K562 (cell line): Measurements from ENCODE around the gene HEMGN. TPM values are rescaled to one million over a fixed set of nuclear protein-coding genes. Genes with fewer than 3 reads are reported as not detected.

ENCODE experiments used
- E2F3 ChIP-seq: fragments of 250-450 bp; sonication (Bioruptor Pico); IDR thresholded peaks from 2 replicates; pipeline ENCODE4 v1.4.0; 2020; ENCODE audit warnings: mild to moderate bottlenecking
- YBX1 ChIP-seq: fragments of 450-650 bp; IDR thresholded peaks from 2 replicates; pipeline ENCODE4 v1.7.1; 2016; ENCODE audit warnings: mild to moderate bottlenecking
- ZNF699 ChIP-seq: fragments of 250-450 bp; sonication (Bioruptor Pico); IDR thresholded peaks from 2 replicates; pipeline ENCODE4 v1.8.0; 2021; ENCODE audit warnings: mild to moderate bottlenecking, moderate library complexity; ENCODE audit not compliant: insufficient replicate concordance
- polyA plus RNA-seq, 8 experiments: library from polyadenylated mRNA; depleted of rRNA in 4 of 8; stranded (reverse) in 5 of 8; unstranded in 3 of 8; fragments of >200 nt; fragmentation: Nextera tagmentation in 2 of 8; fragmentation: Illumina TruSeq in 1 of 8; extraction: Ambion mirVana in 2 of 8; extraction: Trizol in 1 of 8; gene quantifications; 2 replicates each; pipeline versions ENCODE4 v1.2.1 to v1.2.3, GENCODE V29; 2011 to 2014; ENCODE audit warnings: inconsistent platforms in 1 of 8, missing spikeins in 1 of 8
- total RNA-seq, 7 experiments: library from RNA; depleted of rRNA in 6 of 7; stranded (reverse); fragments of >200 nt in 6 of 7; fragmentation: Illumina TruSeq in 2 of 7; extraction: Trizol in 2 of 7; gene quantifications; 2 replicates each; pipeline versions ENCODE4 v1.2.1 to v1.2.3, GENCODE V29; 2011 to 2021; ENCODE audit warnings: low replicate concordance in 1 of 7
- TF ChIP-seq, protein P1 (sequence below), 3 experiments: fragments of 200-800 bp in 1 of 3; sonication (Bioruptor generic) in 1 of 3; sonication (generic) in 1 of 3; formaldehyde crosslinking in 1 of 3; IDR thresholded peaks; 2 replicates each; pipeline versions ENCODE4 v1.6.1 to v1.8.0; 2016 to 2022; ENCODE audit warnings: mild to moderate bottlenecking in 2 of 3, missing compliant biosample characterization in 2 of 3, missing genetic modification characterization in 2 of 3, missing genetic modification reagents in 1 of 3
- TF ChIP-seq, protein P2 (sequence below), 2 experiments: fragments of 450-650 bp; IDR thresholded peaks; 2 replicates each; pipeline ENCODE4 v1.6.1; 2016
- TF ChIP-seq, protein P3 (sequence below): fragments of 250-450 bp; sonication (Bioruptor Pico); IDR thresholded peaks from 2 replicates; pipeline ENCODE4 v1.5.0; 2021; ENCODE audit warnings: mild to moderate bottlenecking, moderate library complexity

HEMGN gene
- total and polyA plus RNA-seq, 9 of the 15 experiments (the other 6 are each of a cell fraction or from before 2014, with no cell fraction given) = 56.3 to 258 (median 137) TPM

DNA sequence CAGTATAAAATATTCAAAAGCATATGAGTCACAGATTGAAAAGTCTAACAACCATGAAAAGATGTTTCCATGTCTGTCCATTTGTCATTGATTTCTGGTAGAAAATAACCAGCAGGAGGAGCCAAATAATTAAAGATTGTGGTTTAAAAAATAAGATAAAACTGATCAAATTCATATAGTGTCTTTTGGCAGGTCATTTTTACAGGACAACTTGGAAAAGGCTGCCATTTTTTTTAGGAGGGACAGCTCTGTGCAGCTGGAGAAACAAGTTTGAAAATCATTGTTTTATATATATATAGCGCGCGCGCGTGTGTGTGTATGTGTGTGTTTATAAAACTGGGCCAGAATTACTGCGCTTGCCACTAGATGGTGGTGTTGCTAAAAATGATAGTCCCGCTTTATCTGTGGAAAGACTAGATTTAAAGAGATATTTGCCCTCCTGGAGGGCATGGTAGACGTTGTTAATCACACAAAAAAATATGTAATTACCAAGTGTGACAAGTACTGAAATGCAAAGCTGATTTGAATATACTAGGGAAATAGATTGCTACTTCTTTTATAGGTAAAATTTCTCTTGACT is 14.4 kb downstream of the HEMGN start (continued):
- TF ChIP-seq, protein P1, sequence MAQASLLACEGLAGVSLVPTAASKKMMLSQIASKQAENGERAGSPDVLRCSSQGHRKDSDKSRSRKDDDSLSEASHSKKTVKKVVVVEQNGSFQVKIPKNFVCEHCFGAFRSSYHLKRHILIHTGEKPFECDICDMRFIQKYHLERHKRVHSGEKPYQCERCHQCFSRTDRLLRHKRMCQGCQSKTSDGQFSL (CRISPR knock-in tag; IDR thresholded peaks at IDR 0.05) = no peak
- TF ChIP-seq, protein P1 (tag; IDR thresholded peaks at IDR 0.05) = no peak
- TF ChIP-seq ZNF699 (CRISPR knock-in tag) (no peak), YBX1 (no peak), E2F3 (no peak)
- TF ChIP-seq, protein P2, sequence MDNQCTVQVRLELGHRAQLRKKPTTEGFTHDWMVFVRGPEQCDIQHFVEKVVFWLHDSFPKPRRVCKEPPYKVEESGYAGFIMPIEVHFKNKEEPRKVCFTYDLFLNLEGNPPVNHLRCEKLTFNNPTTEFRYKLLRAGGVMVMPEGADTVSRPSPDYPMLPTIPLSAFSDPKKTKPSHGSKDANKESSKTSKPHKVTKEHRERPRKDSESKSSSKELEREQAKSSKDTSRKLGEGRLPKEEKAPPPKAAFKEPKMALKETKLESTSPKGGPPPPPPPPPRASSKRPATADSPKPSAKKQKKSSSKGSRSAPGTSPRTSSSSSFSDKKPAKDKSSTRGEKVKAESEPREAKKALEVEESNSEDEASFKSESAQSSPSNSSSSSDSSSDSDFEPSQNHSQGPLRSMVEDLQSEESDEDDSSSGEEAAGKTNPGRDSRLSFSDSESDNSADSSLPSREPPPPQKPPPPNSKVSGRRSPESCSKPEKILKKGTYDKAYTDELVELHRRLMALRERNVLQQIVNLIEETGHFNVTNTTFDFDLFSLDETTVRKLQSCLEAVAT (IDR thresholded peaks at IDR 0.05) = peak; percentile 26 to 40; a peak in 2 of 4 replicates
- TF ChIP-seq, protein P3, sequence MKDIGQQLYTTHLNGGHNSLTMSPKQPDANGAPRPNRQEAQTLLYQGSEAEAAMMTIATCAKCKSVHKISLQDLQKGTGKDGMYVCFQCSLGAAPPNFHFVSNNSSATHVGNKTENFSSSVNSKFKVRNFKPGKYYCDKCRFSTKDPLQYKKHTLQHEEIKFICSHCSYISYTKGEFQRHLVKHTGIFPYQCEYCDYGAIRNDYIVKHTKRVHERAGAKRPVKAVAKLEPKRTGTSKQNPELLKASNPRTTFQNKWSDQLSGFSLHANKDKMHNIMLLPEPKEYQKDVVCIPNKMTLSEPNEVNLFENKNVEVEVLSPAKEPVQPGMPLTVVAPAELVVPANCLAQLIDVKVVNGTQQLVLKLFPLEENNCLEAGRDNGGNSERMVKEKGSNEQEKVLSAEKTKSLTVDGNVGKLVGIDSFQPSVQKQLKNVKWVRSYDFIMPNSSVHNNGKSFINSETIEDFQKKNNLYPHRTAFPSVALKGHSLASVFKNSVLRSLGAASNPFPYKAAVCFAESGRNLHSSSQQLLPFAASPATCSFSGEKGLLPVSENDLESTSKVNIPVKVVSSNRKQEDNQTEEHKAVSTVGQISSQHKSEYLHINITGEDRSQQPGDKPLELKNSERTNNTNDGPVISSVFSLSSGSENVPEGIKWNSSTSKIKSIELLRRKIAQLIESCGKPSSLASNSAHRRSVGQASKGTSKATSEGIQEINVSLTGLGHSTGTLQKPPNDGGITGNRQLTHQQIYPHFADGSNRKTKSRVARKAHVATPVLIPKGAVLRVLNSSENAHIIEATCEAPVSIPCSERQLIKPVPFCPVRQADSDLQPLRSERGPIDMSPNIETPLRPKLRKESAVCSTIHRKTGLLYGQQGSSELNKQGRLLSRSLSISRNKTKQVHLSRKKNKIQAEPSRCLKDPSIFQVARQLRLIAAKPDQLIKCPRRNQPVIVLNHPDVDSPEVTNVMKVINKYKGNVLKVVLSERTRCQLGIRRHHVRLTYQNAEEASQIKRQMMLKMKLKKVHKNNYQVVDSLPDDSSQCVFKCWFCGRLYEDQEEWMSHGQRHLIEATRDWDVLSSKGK (CRISPR knock-in tag) = no peak
- TF ChIP-seq, all 486 proteins: peak for 80
